ENCODE measurements around the gene GMCL2. TPM values are rescaled to one million over a fixed set of nuclear protein-coding genes. Genes with fewer than 3 reads are reported as not detected.

The GMCL2 gene
- total and polyA plus RNA-seq, 9 of the 15 experiments (the other 6 are each of a cell fraction or from before 2014, with no cell fraction given), result 0.04 TPM; not detected in 8

- TF ChIP-seq SMAD1 (IDR thresholded peaks at IDR 0.05; ENCODE audit: low read depth, low read length, partially characterized antibody) (peak; percentile 18), BCL6 (CRISPR knock-in tag; IDR thresholded peaks at IDR 0.05) (no peak), RBM22 (IDR thresholded peaks at IDR 0.05; ENCODE audit: low read depth, low read length, poor library complexity, severe bottlenecking) (peak; percentile 52), TEAD1 (CRISPR knock-in tag; IDR thresholded peaks at IDR 0.05) (no peak), GATAD2B (IDR thresholded peaks at IDR 0.05; ENCODE audit: borderline replicate concordance) (no peak), POU5F1 (IDR thresholded peaks at IDR 0.05; ENCODE audit: borderline replicate concordance, low read depth, low read length, partially characterized antibody) (no peak), ZC3H4 (CRISPR knock-in tag; IDR thresholded peaks at IDR 0.05; ENCODE audit: borderline replicate concordance) (no peak), ZBTB11 (CRISPR knock-in tag; IDR thresholded peaks at IDR 0.05) (no peak), POLR2A (conservative IDR thresholded peaks at IDR 0.05) (peak; percentile 69), ADNP (tag; IDR thresholded peaks at IDR 0.05) (no peak), LCOR (CRISPR knock-in tag; IDR thresholded peaks at IDR 0.05) (0 out of 2 replicates have a peak, but pooled peaks have one; percentile 40), POLR2AphosphoS2 (IDR thresholded peaks at IDR 0.05; ENCODE audit: low read length) (0 out of 2 replicates have a peak, but pooled peaks have one; percentile 82), SIN3A (IDR thresholded peaks at IDR 0.05; ENCODE audit: borderline replicate concordance in 2 of 2, control insufficient read depth in 1 of 2, low read depth in 2 of 2, low read length in 2 of 2) (peak in 1 of 2 experiments; percentile 2; a peak in 1 of 4 replicates), THRB (CRISPR knock-in tag; conservative IDR thresholded peaks at IDR 0.05) (0 out of 2 replicates have a peak, but pooled peaks have one; percentile 14)
- TF ChIP-seq, protein P1, sequence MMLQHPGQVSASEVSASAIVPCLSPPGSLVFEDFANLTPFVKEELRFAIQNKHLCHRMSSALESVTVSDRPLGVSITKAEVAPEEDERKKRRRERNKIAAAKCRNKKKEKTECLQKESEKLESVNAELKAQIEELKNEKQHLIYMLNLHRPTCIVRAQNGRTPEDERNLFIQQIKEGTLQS (IDR thresholded peaks at IDR 0.05), result no peak
- TF ChIP-seq, protein P1 (CRISPR knock-in tag; conservative IDR thresholded peaks at IDR 0.05), result no peak
These were observed 24.2 kb upstream of the GMCL2 start (continued) for GRCh38 chr5:178211095-178212048.

Data from K562 (cell line).